ENCODE data around the gene UBE2D3.

- TF ChIP-seq POLR2A (IDR thresholded peaks at IDR 0.05; ENCODE audit: low read depth, low read length): peak; percentile 37; the same call in 1 of the 2 replicates
- TF ChIP-seq TAF1 (IDR thresholded peaks at IDR 0.05; ENCODE audit: borderline replicate concordance, low read depth, low read length): no peak
Observed at GRCh38 chr4:102825261-102826091, 1.9 kb downstream of the UBE2D3 start.
